ENCODE data around the gene NAT14.

GRCh38 chr19:55485439-55486011 lies 537 bp downstream of the NAT14 start:
- no peak for TF ChIP-seq CHD7 (IDR thresholded peaks at IDR 0.05; ENCODE audit: insufficient replicate concordance, low read length)
- TF ChIP-seq, protein P1, sequence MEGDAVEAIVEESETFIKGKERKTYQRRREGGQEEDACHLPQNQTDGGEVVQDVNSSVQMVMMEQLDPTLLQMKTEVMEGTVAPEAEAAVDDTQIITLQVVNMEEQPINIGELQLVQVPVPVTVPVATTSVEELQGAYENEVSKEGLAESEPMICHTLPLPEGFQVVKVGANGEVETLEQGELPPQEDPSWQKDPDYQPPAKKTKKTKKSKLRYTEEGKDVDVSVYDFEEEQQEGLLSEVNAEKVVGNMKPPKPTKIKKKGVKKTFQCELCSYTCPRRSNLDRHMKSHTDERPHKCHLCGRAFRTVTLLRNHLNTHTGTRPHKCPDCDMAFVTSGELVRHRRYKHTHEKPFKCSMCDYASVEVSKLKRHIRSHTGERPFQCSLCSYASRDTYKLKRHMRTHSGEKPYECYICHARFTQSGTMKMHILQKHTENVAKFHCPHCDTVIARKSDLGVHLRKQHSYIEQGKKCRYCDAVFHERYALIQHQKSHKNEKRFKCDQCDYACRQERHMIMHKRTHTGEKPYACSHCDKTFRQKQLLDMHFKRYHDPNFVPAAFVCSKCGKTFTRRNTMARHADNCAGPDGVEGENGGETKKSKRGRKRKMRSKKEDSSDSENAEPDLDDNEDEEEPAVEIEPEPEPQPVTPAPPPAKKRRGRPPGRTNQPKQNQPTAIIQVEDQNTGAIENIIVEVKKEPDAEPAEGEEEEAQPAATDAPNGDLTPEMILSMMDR (IDR thresholded peaks at IDR 0.05; ENCODE audit: control extremely low read depth in 1 of 3, insufficient read depth in 1 of 3, low read depth in 1 of 3, low read length in 3 of 3): no peak
- TF ChIP-seq SIN3A (conservative IDR thresholded peaks at IDR 0.05 in 1 of 2, IDR thresholded peaks at IDR 0.05 in 1 of 2; ENCODE audit: low read depth in 1 of 2, low read length in 2 of 2): no peak; a peak in 2 of 4 replicates
- TF ChIP-seq MAX (IDR thresholded peaks at IDR 0.05): no peak
- TF ChIP-seq SP1 (IDR thresholded peaks at IDR 0.05; ENCODE audit: low read depth, low read length): no peak
- no peak for TF ChIP-seq POLR2A (IDR thresholded peaks at IDR 0.05; ENCODE audit: control extremely low read depth in 1 of 2, low read depth in 2 of 2, low read length in 2 of 2)
- no peak for TF ChIP-seq SP4 (IDR thresholded peaks at IDR 0.05; ENCODE audit: low read length)
- no peak for TF ChIP-seq SRF (IDR thresholded peaks at IDR 0.05; ENCODE audit: low read depth, low read length)
- TF ChIP-seq ASH2L (IDR thresholded peaks at IDR 0.05; ENCODE audit: low read length): no peak
